ENCODE measurements around the gene BIN2. TPM values are rescaled to one million over a fixed set of nuclear protein-coding genes. Genes with fewer than 3 reads are reported as not detected.

BIN2 gene
- total RNA-seq, 1 donor from 2014 or later: 1.6 TPM

DNA sequence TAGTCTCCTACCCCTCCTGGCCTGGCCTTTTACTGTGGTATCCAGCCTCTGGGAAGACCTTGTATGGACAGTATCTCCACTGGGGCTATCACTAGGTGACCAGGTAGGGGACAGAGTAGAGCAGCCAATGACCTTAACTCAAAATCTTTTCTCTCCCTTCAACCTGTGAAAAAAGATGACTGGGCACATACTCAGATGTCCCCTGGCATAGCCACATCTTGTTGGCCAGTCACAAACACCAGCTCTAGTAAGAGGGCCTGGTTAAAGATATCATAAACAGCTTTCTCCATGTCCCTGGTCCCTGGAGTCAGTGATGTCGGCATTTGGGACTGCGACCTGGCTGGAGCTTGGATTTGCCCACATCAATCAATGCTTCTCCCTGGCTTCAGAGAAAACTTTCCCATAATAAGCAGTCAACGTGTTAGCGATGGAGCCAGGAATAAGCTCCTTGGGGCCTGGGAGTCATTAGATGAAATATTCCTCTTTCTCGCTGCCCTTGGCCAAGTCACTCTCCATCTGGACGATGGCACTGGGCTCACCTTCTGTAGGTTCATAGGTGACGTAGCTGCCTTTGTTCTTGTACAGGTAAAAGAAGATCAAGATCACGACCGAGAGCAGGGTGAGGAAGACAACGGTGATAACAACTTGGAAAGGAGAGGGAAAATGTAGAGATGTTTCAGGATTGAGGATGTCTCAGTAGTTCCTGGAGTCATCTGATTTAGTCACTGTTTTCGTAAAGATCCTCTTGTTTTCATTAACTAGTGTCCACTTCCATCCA, 78.3 kb downstream of the BIN2 start:
- intact Hi-C loops (cut with micrococcal nuclease): no loop called here
- no peak for DNase-seq
- no peaks in the 10 kb centered on the region for H3K9me3 ChIP-seq (replicated peaks)
- H3K36me3 ChIP-seq: peaks cover 39% of the 10 kb centered on the region
- H3K4me3 ChIP-seq: no peak overlapping the region
- TF ChIP-seq, protein P1, sequence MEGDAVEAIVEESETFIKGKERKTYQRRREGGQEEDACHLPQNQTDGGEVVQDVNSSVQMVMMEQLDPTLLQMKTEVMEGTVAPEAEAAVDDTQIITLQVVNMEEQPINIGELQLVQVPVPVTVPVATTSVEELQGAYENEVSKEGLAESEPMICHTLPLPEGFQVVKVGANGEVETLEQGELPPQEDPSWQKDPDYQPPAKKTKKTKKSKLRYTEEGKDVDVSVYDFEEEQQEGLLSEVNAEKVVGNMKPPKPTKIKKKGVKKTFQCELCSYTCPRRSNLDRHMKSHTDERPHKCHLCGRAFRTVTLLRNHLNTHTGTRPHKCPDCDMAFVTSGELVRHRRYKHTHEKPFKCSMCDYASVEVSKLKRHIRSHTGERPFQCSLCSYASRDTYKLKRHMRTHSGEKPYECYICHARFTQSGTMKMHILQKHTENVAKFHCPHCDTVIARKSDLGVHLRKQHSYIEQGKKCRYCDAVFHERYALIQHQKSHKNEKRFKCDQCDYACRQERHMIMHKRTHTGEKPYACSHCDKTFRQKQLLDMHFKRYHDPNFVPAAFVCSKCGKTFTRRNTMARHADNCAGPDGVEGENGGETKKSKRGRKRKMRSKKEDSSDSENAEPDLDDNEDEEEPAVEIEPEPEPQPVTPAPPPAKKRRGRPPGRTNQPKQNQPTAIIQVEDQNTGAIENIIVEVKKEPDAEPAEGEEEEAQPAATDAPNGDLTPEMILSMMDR (IDR thresholded peaks at IDR 0.05; ENCODE audit: borderline replicate concordance): no peak
- peak overlapping the region; percentile 51 for H3K27ac ChIP-seq (replicated peaks)
- H3K4me1 ChIP-seq: peaks cover 53% of the 10 kb centered on the region
- H3K27me3 ChIP-seq (ENCODE audit: low read depth): no peaks in the 10 kb centered on the region

DNA sequence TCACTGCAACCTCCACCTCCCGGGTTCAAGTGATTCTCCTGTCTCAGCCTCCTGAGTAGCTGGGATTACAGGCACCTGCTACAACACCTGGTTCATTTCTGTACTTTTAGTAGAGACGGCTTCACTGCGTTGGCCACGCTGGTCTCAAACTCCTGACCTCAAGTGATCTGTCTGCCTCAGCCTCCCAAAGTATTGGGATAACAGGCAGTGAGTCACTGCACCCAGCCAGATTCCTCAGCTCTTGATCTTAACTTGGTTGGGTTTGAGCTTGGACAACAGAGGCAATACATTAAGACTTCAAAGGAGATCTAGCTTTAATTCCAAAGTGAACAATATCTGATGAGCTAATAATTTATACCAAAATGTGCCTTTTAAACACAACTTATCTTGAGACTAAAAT, 79.7 kb downstream of the BIN2 start:
- TF ChIP-seq, protein P1 (IDR thresholded peaks at IDR 0.05; ENCODE audit: borderline replicate concordance): no peak
- DNase-seq: no peak
- no peak overlapping the region for H3K4me3 ChIP-seq
- intact Hi-C loops (cut with micrococcal nuclease): no loop called here
- no peaks in the 10 kb centered on the region for H3K27me3 ChIP-seq (ENCODE audit: low read depth)
- H3K27ac ChIP-seq (replicated peaks): no peak overlapping the region
- peaks cover 67% of the 10 kb centered on the region for H3K4me1 ChIP-seq
- H3K36me3 ChIP-seq: peaks cover 45% of the 10 kb centered on the region
- H3K9me3 ChIP-seq (replicated peaks): no peaks in the 10 kb centered on the region

DNA sequence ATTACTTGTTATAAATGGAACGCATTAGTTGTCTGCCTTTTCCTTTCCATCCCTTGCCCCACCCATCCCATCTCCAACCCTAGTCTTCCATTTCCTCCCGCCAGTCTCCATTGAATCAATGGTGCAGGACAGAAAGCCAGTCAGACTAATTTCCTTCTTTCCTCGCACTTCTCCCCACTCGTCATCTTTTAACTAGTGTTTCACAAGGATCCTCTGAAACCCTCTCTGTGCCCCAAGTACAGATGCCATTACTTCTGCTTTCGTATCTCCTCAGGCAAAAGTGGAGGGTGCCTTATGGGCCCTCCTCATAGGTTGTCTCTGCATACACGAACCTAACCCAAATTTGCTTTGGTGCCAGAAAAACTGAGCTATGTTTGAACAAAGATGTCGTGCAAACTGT, 81.1 kb downstream of the BIN2 start:
- Histone ChIP-seq H3K36me3 (peaks cover 45% of the 10 kb centered on the region), H3K9me3 (replicated peaks) (no peaks in the 10 kb centered on the region), H3K27ac (replicated peaks) (peak overlapping the region; percentile 27), H3K4me1 (peaks cover 76% of the 10 kb centered on the region), H3K27me3 (ENCODE audit: low read depth) (no peaks in the 10 kb centered on the region), H3K4me3 (no peak overlapping the region)
- TF ChIP-seq, protein P1 (IDR thresholded peaks at IDR 0.05; ENCODE audit: borderline replicate concordance): no peak
- DNase-seq: no peak
- intact Hi-C loops (cut with micrococcal nuclease): no loop called here

DNA sequence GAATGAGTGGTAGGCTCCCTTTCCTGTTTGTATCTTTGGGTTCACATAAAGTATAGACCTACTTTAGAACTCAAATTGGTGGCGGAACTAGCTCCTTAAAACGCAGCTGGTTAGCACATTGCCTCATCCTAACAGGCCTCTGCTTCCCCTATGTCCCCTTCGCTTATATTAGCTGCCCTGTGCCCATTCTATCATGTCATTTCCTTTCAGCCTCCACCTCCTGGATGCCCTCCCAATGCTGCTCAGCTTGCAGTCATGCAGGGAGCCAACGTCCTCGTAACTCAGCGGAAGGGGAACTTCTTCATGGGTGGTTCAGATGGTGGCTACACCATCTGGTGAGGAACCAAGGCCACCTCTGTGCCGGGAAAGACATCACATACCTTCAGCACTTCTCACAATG, 81.9 kb downstream of the BIN2 start:
- peak; percentile 33 for DNase-seq
- intact Hi-C loops (cut with micrococcal nuclease): no loop called here
- Histone ChIP-seq H3K4me3 (no peak overlapping the region), H3K27ac (replicated peaks) (peak overlapping the region; percentile 27), H3K36me3 (peaks cover 45% of the 10 kb centered on the region), H3K4me1 (peaks cover 69% of the 10 kb centered on the region), H3K27me3 (ENCODE audit: low read depth) (no peaks in the 10 kb centered on the region), H3K9me3 (replicated peaks) (no peaks in the 10 kb centered on the region)
- TF ChIP-seq, protein P1 (IDR thresholded peaks at IDR 0.05; ENCODE audit: borderline replicate concordance): no peak

DNA sequence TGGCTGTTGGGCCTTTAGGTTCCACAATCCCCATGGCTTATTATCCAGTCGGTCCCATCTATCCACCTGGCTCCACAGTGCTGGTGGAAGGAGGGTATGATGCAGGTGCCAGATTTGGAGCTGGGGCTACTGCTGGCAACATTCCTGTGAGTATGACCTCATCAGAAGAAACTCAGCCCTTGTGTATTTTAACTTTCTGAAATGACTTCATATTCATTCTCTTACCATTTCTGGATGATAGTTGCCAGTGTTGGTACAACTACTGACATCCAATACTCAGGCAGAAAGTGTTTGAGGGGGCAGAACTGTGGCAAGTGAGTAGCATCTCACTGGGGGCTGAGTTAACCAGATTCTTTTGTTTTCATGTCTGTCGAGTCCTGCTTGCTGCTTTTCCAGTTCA, 83.0 kb downstream of the BIN2 start:
- Histone ChIP-seq H3K27me3 (ENCODE audit: low read depth) (no peaks in the 10 kb centered on the region), H3K27ac (replicated peaks) (no peak overlapping the region), H3K4me1 (peaks cover 59% of the 10 kb centered on the region), H3K36me3 (peaks cover 45% of the 10 kb centered on the region), H3K9me3 (replicated peaks) (no peaks in the 10 kb centered on the region), H3K4me3 (peak overlapping the region; percentile 93)
- intact Hi-C loops (cut with micrococcal nuclease): no loop called here
- no peak for DNase-seq
- TF ChIP-seq, protein P1 (IDR thresholded peaks at IDR 0.05; ENCODE audit: borderline replicate concordance): no peak

Measured in left ventricle myocardium inferior (tissue), 1 donor.